RCC 7860 (cell line): ENCODE data around the gene SRMS.

Experiments
- DNase-seq: peaks from one replicate; pipeline ENCODE4 v3.0.0-alpha.2; 2015; ENCODE audit warnings: low spot score
- FAIRE-seq: peaks from 2 replicates; lab custom pipeline; 2012; peaks lifted over from hg19 to GRCh38; lab: Jason Lieb, UNC

The SRMS gene

GRCh38 chr20:63493563-63494020 is 54.0 kb downstream of the SRMS start:
- FAIRE-seq (no peak), DNase-seq (no peak)

DNA sequence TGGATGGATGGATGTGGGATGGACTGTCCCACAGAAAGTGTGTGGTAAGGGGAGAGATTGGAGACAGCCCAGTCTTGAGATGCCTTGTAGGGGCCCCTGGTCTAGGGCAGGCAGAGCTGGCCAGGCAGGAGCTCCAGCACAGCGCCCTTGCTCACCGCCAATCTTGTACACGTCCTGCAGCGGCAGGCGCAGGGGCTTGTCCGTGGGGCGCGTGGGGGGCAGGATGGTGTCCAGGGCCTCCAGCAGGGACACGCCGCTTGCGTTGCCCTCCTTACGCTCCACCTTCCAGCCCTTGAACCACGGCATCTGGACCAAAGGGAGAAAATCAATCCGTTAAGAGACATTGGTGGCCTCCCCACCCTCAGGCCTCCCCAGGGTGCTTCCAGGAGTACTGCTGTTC is 54.6 kb downstream of the SRMS start:
- DNase-seq: no peak
- FAIRE-seq: no peak

DNA sequence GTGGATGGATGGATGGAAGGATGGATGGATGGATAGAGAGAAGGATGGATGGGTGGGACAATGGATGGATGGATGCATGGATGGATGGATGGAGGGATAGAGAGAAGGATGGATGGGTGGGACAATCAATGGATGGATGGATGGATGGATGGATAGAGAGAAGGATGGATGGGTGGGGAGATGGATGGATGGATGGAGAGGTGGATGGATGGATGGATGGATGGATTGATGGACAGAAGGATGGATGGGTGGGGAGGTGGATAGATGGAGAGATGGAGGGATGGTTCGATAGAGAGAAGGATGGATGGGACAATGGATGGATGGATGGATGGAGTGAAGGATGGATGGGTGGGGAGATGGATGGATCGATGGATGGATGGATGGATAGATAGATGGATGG is 55.0 kb downstream of the SRMS start:
- FAIRE-seq (no peak), DNase-seq (no peak)

DNA sequence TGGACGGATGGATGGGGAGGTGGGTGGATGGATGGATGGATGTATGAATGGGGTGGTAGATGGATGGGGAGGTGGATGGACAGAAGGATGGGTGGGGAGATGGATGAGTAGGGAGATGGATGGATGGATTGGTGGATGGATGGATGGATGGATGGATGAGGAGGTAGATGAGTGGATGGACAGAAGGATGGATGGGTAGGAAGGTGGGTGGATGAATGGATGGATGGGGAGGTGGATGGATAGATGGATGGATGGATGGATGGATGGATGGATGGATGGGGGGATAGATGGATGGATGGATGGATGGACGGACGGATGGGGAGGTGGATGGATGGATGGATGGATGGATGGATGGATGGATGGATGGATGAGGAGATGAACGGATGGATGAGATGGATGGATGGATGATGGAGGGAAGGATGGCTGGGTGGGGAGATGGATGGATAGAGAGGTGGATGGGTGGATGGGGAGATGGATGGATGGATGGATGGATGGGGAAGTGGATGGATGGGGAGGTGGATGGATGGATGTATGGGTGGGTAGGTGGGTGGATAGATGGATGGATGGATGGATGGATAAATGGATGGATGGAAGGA is 55.8 kb downstream of the SRMS start:
- FAIRE-seq: no peak

DNA sequence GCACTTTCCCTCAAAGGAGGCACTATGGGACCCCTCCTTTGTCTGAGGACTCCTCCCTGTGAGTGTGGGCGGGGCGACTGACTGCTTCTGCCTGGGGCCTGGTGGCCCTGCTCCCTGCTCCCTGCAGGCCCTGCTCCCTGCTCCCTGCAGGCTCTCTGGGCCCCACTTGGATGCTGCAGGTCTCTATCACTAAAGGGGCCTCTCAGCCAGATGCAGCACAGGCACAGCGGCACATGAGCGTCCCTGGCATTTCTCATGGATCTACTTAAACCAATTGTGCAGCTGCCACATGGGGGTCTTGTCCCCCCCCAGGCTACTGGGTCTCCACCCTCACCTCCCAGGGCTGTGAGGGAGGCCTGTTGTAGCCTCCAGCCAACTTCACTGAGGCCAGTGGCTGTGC is 56.5 kb downstream of the SRMS start:
- no peak for DNase-seq
- FAIRE-seq: no peak

More for the DNA sequence above, 55.8 kb downstream of the SRMS start:
- DNase-seq: no peak
